Stimulated activated CD8-positive, alpha-beta memory T cell treated with anti-CD3 and anti-CD28 coated beads, Interleukin-7, amount 100 ng/mL, for 24 hours (primary cell): ENCODE measurements around the gene RPS19BP1.

ENCODE experiments used
- DNase-seq: peaks from one replicate; pipeline ENCODE4 v3.0.0-alpha.2; 2020; ENCODE audit warnings: low read depth

Gene RPS19BP1

GRCh38 chr22:39559456-39560105, 27.0 kb upstream of the RPS19BP1 start:
- no peak for DNase-seq

- no peak for DNase-seq
These were observed 26.4 kb upstream of the RPS19BP1 start for GRCh38 chr22:39558950-39559349.

DNA sequence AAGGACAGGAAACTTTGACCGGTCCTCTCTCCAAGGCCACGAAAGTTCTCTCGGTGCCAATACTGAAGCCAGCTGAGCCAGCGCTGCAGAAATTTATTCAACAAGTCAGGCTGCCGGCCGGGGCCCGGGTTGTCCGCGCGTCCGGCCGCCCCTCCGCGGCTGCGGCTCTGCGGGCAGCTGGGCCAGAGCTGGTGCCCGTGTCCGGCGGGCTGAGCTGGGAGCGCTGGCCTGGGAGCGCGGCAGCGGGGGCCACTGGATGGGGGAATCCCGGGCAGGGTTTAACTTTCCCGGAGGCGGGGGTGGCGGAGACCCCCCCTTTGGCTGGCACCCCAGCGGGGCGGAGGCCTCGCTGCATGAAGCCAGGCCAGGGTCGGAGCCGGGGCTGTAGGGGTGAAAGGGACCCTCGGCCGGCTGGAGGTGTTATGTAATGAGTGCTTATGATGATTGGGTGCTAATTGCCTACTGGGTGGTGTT, 25.7 kb upstream of the RPS19BP1 start:
- DNase-seq, result no peak

GRCh38 chr22:39556970-39557841, 24.7 kb upstream of the RPS19BP1 start:
- no peak for DNase-seq

DNA sequence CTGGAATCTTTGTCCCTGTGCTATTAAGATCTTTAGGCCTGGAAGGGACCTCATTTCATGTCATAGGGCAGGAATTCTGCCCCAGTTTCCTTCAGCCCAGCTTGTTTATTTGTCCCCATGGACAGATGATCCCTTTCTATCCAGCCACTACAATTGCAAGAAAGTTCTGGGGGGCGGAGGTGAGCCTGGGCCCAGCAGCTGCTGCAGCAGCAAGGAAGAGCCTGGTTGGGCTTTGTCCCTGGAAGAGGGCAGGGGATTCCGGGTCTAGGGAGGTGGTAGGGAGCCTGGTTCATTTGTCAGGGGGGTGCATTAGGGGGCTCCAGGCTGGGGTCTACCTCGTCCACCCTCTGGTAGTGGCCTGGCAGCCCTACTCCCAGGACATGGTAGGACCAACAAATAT, 21.6 kb upstream of the RPS19BP1 start:
- no peak for DNase-seq

GRCh38 chr22:39553429-39553828, 20.9 kb upstream of the RPS19BP1 start:
- DNase-seq, result no peak

DNA sequence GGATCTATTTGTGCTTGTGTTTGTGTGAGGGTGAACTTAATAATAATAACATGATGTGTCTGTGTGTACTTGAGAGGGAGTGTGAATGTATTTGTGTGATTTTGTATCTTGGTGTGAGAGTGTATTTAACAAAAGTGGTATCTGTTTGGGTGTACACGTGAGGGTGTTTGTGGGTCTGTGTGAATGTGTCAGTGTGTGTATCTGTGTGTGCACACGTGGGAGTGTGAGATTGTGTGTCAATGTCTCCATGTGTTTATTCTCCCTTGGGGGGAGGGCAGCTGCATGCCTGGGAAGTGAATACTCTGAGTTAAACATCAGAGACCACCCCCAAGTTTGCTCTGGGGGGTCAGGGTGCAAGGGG, 15.0 kb upstream of the RPS19BP1 start:
- DNase-seq, result no peak

GRCh38 chr22:39546889-39547586, 14.5 kb upstream of the RPS19BP1 start:
- DNase-seq, result no peak

GRCh38 chr22:39545386-39546365, 13.1 kb upstream of the RPS19BP1 start:
- peak; percentile 52 for DNase-seq

DNA sequence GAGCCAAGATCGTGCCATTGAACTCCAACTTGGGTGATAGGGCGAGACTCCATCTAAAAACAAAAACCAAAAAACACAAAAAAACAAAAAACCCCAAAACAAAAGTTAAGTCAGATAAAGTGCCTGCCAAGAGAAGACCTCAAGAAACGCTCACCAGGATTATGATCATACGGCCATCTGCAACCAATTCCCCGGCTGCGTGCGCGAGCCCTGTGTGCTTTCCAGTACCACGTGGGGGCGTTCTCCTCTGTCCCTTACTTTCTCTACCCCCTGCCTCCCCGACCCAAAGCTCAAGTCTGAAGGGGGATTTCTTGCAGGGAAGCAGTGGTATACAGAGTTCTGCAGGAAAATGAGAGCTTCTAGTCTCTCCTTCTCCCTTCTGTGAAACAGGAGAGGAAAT, 10.5 kb upstream of the RPS19BP1 start:
- DNase-seq, result no peak

GRCh38 chr22:39537975-39538374, 5.4 kb upstream of the RPS19BP1 start:
- DNase-seq, result no peak

DNA sequence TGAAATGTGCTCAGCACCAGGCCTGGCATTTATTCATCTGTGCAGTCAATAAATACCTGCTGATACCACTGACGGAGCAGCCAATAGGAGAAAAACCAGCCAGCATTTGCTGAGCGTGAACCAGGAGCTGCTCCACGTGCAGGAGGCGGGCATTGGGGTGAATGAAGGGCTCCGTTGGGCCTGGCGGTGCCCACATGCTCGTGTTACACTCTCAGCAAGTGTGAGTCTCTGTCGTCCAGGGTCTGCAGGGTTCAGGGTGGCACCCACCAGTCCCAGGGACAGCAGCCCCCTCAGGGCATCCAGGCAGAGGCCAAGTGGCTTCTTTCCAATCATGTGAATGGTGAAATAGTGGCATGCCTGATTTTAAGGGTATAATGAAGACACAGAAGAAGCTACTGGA, 4.2 kb upstream of the RPS19BP1 start:
- DNase-seq, result no peak

- no peak for DNase-seq
These were observed 3.4 kb upstream of the RPS19BP1 start for GRCh38 chr22:39535831-39536449.

DNA sequence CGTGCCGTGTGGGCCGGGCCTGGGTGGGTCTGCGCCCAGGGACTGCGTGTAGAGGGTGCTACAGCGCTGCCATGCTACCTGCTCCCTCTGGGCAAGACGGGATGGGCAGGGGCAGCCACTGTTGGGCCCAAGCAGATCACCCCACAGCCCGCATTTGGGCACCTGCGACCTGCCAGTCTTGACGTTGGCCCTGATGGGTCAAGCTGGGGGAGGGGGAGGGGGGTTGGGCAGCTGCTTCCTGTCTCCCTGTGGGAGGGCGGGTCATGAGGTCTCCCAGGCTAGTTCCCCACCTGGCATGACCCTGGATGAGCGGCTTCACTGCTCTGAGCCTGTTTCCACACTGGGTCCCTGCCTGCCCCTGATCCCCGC, 2.8 kb upstream of the RPS19BP1 start:
- no peak for DNase-seq

DNA sequence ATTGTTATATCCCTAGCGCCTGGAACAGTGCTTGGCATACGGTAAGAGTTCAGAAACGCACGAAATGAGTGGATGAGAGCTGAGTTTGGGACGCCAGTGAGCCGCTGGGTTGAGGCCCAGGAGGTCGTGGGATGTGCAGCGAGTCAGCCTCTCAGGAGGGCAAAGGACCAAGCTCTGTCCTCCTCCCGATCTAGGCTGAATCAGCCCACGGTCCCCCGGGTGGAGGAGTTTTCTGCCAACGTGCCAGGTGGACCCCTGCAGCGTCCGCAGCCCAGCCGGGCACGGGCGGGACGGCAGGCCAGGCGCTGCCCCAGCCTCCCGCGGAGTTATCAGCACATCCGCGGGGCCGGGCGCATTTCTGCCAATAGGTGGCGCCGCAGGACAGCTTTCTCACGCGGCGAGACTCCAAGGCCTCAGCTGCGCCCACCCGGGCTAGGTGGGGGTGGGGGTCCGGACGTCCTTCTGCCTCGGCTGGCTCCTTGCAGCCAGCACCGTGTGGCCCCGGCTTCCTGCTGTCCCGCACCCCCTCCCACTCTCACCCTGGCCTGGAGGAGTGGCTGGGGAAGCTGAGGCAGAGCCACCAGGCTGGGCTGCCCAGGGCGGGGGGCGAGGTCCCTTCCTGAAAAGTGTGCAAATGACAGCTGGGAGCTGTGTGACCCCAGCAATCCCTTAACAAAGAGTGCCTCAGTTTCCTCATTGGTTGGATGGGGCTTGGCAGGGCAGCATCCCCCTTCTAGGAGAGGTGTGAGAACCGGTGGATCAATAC, 2.2 kb upstream of the RPS19BP1 start:
- DNase-seq, result peak; percentile 79

GRCh38 chr22:39534092-39534506, 1.6 kb upstream of the RPS19BP1 start:
- DNase-seq, result no peak

- no peak for DNase-seq
These were observed 1.7 kb downstream of the RPS19BP1 start for GRCh38 chr22:39530692-39531331.

- DNase-seq, result no peak
These were observed 2.4 kb downstream of the RPS19BP1 start for GRCh38 chr22:39530116-39530515.

DNA sequence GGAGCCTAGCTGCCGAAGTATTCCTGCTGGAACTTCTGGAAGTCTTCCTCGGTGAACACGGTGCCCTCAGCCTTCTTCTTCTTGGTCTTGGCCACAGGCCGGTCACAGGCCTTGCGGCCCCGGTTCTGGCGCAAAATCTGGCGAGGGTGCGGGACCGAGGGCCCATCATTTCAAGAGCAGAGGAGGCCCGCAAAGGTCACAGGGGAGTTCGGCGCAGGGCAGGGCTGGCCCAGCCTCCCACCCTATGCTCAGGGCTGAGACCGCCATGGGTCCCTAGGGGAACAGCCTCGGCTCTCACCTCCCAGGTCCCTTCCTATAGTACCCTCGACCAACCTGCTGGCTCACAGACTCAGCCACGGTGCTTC, 3.1 kb downstream of the RPS19BP1 start:
- DNase-seq, result no peak
